ENCODE data around the gene MGAT4B.

MGAT4B gene

GRCh38 chr5:179765400-179765799, 41.3 kb downstream of the MGAT4B start:
- TF ChIP-seq CTCF (IDR thresholded peaks at IDR 0.05; ENCODE audit: insufficient read depth, low read length, poor library complexity, severe bottlenecking), result no peak
- peaks cover 23% of the 10 kb centered on the region for H3K36me3 ChIP-seq (ENCODE audit: control insufficient read depth, insufficient read depth, low read length)
- no peaks in the 10 kb centered on the region for H3K27me3 ChIP-seq (replicated peaks; ENCODE audit: control insufficient read depth, insufficient read depth, low read length)
- no peak for DNase-seq (ENCODE audit: extremely low read depth, insufficient read length)
- no peak overlapping the region for H3K4me3 ChIP-seq (replicated peaks; ENCODE audit: low read depth, low read length)

- no peaks in the 10 kb centered on the region for H3K27me3 ChIP-seq (replicated peaks; ENCODE audit: control insufficient read depth, insufficient read depth, low read length)
- DNase-seq (ENCODE audit: extremely low read depth, insufficient read length), result no peak
- H3K36me3 ChIP-seq (ENCODE audit: control insufficient read depth, insufficient read depth, low read length), result peaks cover 22% of the 10 kb centered on the region
- no peak for TF ChIP-seq CTCF (IDR thresholded peaks at IDR 0.05; ENCODE audit: insufficient read depth, low read length, poor library complexity, severe bottlenecking)
- no peak overlapping the region for H3K4me3 ChIP-seq (replicated peaks; ENCODE audit: low read depth, low read length)
Observed at GRCh38 chr5:179764056-179764455, 42.6 kb downstream of the MGAT4B start.

GRCh38 chr5:179763215-179763945, 43.3 kb downstream of the MGAT4B start:
- DNase-seq (ENCODE audit: extremely low read depth, insufficient read length), result no peak
- peaks cover 16% of the 10 kb centered on the region for H3K36me3 ChIP-seq (ENCODE audit: control insufficient read depth, insufficient read depth, low read length)
- peak; percentile 86 for TF ChIP-seq CTCF (IDR thresholded peaks at IDR 0.05; ENCODE audit: insufficient read depth, low read length, poor library complexity, severe bottlenecking)
- H3K4me3 ChIP-seq (replicated peaks; ENCODE audit: low read depth, low read length), result no peak overlapping the region
- no peaks in the 10 kb centered on the region for H3K27me3 ChIP-seq (replicated peaks; ENCODE audit: control insufficient read depth, insufficient read depth, low read length)

- Histone ChIP-seq H3K4me3 (replicated peaks; ENCODE audit: low read depth, low read length) (no peak overlapping the region), H3K27me3 (replicated peaks; ENCODE audit: control insufficient read depth, insufficient read depth, low read length) (no peaks in the 10 kb centered on the region), H3K36me3 (ENCODE audit: control insufficient read depth, insufficient read depth, low read length) (peaks cover 16% of the 10 kb centered on the region)
- no peak for DNase-seq (ENCODE audit: extremely low read depth, insufficient read length)
- TF ChIP-seq CTCF (IDR thresholded peaks at IDR 0.05; ENCODE audit: insufficient read depth, low read length, poor library complexity, severe bottlenecking), result no peak
Observed at GRCh38 chr5:179762781-179763176, 43.9 kb downstream of the MGAT4B start.

GRCh38 chr5:179762079-179762780, 44.4 kb downstream of the MGAT4B start:
- DNase-seq (ENCODE audit: extremely low read depth, insufficient read length), result peak; percentile 21
- Histone ChIP-seq H3K36me3 (ENCODE audit: control insufficient read depth, insufficient read depth, low read length) (peaks cover 16% of the 10 kb centered on the region), H3K27me3 (replicated peaks; ENCODE audit: control insufficient read depth, insufficient read depth, low read length) (no peaks in the 10 kb centered on the region), H3K4me3 (replicated peaks; ENCODE audit: low read depth, low read length) (no peak overlapping the region)
- TF ChIP-seq CTCF (IDR thresholded peaks at IDR 0.05; ENCODE audit: insufficient read depth, low read length, poor library complexity, severe bottlenecking), result no peak

Measured in GM06990 (cell line).